B cell (primary cell): ENCODE measurements around the gene CD151. TPM values are rescaled to one million over a fixed set of nuclear protein-coding genes. Genes with fewer than 3 reads are reported as not detected.

Experiments
- ATAC-seq: fragments of 200-7000 bp; cut with Tn5 transposase; one replicate; pipeline ENCODE4 v1.10.0; 2021; ENCODE audit warnings: low read depth, mild to moderate bottlenecking, moderate number of reproducible peaks, moderate library complexity
- CTCF ChIA-PET: fragments of 350-600 bp; sonication (Branson Sonifier 250); formaldehyde crosslinking; loops from one replicate; lab custom pipeline; 2021; ENCODE audit warnings: antibody characterized with exemption, inconsistent platforms; lab: Charles Lee
- POLR2A ChIA-PET: fragments of 350-600 bp; sonication (Branson Sonifier 250); formaldehyde crosslinking; loops from one replicate; lab custom pipeline; 2021; ENCODE audit warnings: antibody characterized with exemption; lab: Charles Lee
- DNase-seq: peaks from one replicate; pipeline ENCODE4 v3.0.0; 2013
- H2AFZ ChIP-seq: 2 replicates; pipeline ENCODE4 v1.6.1; 2012; ENCODE audit warnings: mild to moderate bottlenecking, low read depth, low read length; ENCODE audit not compliant: insufficient read depth, poor library complexity, severe bottlenecking
- H3K27ac ChIP-seq, 2 donors: 1 replicate in 1 of 2; 2 replicates in 1 of 2; pipeline ENCODE4 v1.5.1; 2012 to 2013; ENCODE audit warnings: low read length in 2 of 2, mild to moderate bottlenecking in 2 of 2, moderate library complexity in 1 of 2
- H3K27me3 ChIP-seq, 4 experiments: fragments of 200-600 bp in 1 of 4; sonication (generic) in 1 of 4; replicated peaks in 1 of 4; 1 replicate in 2 of 4; 2 replicates in 2 of 4; pipeline versions ENCODE4 v1.6.1 to v1.7.0; 2013 to 2016; ENCODE audit warnings: low read length in 3 of 4, mild to moderate bottlenecking in 2 of 4, mixed read lengths in 1 of 4, moderate library complexity in 1 of 4; ENCODE audit not compliant: insufficient read depth in 4 of 4, control insufficient read depth in 3 of 4; ENCODE audit errors: control extremely low read depth in 1 of 4
- H3K36me3 ChIP-seq, 2 experiments: replicated peaks in 1 of 2; 1 replicate in 1 of 2; 2 replicates in 1 of 2; pipeline versions ENCODE4 v1.6.1 to v1.7.1; 2013; ENCODE audit warnings: low read length in 1 of 2; ENCODE audit not compliant: insufficient read depth in 2 of 2, control insufficient read depth in 1 of 2; ENCODE audit errors: control extremely low read depth in 1 of 2, extremely low read depth in 1 of 2
- H3K4me1 ChIP-seq, 2 donors: fragments of 200-600 bp in 1 of 2; sonication (generic) in 1 of 2; 1 replicate in 1 of 2; 2 replicates in 1 of 2; pipeline versions ENCODE4 v1.5.1 to v1.6.1; 2013 to 2017; ENCODE audit warnings: low read length in 2 of 2; ENCODE audit not compliant: control insufficient read depth in 2 of 2, insufficient read depth in 2 of 2
- H3K4me2 ChIP-seq: replicated peaks from 2 replicates; pipeline ENCODE3; 2012; ENCODE audit warnings: mild to moderate bottlenecking, low read depth, low read length; ENCODE audit not compliant: poor library complexity, severe bottlenecking
- H3K4me3 ChIP-seq, 5 experiments: fragments of 200-600 bp in 1 of 5; sonication (generic) in 1 of 5; 1 replicate in 3 of 5; 2 replicates in 2 of 5; pipeline versions ENCODE4 v1.5.1 to v1.7.0; 2011 to 2016; ENCODE audit warnings: low read length in 4 of 5, mild to moderate bottlenecking in 4 of 5, low read depth in 2 of 5, control low read depth in 1 of 5, moderate library complexity in 1 of 5; ENCODE audit not compliant: insufficient read depth in 1 of 5; ENCODE audit errors: control extremely low read depth in 1 of 5, extremely low read depth in 1 of 5
- H3K79me2 ChIP-seq: fragments of 200-600 bp; sonication (generic); one replicate; pipeline ENCODE4 v1.6.0; 2016; ENCODE audit warnings: low read length; ENCODE audit not compliant: control insufficient read depth, insufficient read depth
- H3K9ac ChIP-seq: fragments of 200-600 bp; sonication (generic); 2 replicates; pipeline ENCODE4 v1.6.1; 2017; ENCODE audit warnings: mild to moderate bottlenecking, low read length, moderate library complexity
- H3K9me3 ChIP-seq, 3 donors: one replicate each; pipeline versions ENCODE4 v1.6.1 to v1.7.1; 2013; ENCODE audit warnings: low read length in 2 of 3; ENCODE audit not compliant: control insufficient read depth in 2 of 3, insufficient read depth in 1 of 3; ENCODE audit errors: control extremely low read depth in 1 of 3
- H4K20me1 ChIP-seq: 2 replicates; pipeline ENCODE4 v1.6.0; 2012; ENCODE audit warnings: mild to moderate bottlenecking, low read length; ENCODE audit not compliant: insufficient read depth, control insufficient read depth, poor library complexity, severe bottlenecking
- H3K27ac Mint-ChIP-seq: one replicate; pipeline ENCODE4 v1.8.0; 2021; ENCODE audit warnings: mixed read lengths
- H3K27me3 Mint-ChIP-seq: one replicate; pipeline ENCODE4 v1.8.0; 2021; ENCODE audit warnings: mixed read lengths
- H3K4me1 Mint-ChIP-seq: one replicate; pipeline ENCODE4 v1.8.0; 2021; ENCODE audit warnings: mixed read lengths
- H3K4me3 Mint-ChIP-seq: one replicate; pipeline ENCODE4 v1.8.0; 2021; ENCODE audit warnings: mixed read lengths
- H3K9me3 Mint-ChIP-seq: one replicate; pipeline ENCODE4 v1.8.0; 2022; ENCODE audit warnings: mixed read lengths; ENCODE audit not compliant: insufficient read depth
- EZH2 ChIP-seq: IDR thresholded peaks from 2 replicates; pipeline ENCODE4 v1.6.1; 2012; ENCODE audit warnings: borderline replicate concordance, low read depth, mild to moderate bottlenecking, moderate library complexity, low read length; ENCODE audit not compliant: insufficient read depth, poor library complexity, severe bottlenecking
- WGBS: methylation state at CpG from one replicate; pipeline ENCODE4 v1.1.5; 2013; ENCODE audit warnings: missing lambda C conversion rate; ENCODE audit not compliant: insufficient coverage; 5-methylcytosine and 5-hydroxymethylcytosine counted together
- intact Hi-C: fragments of 100-400 bp; cut with micrococcal nuclease; formaldehyde crosslinking; loops from one replicate; pipeline ENCODE4 v1.10.0; 2022
- polyA plus RNA-seq: library from polyadenylated mRNA; depleted of rRNA; stranded (reverse); fragments of >200 nt; gene quantifications from 2 replicates; pipeline ENCODE4 v1.2.3, GENCODE V29; 2012
- total RNA-seq, 2 donors: library from RNA; stranded (reverse); fragments of 120-200 nt in 1 of 2; gene quantifications; 1 replicate in 1 of 2; 2 replicates in 1 of 2; pipeline versions ENCODE4 v1.2.3 to v1.2.4, GENCODE V29; 2013 to 2022
- TF ChIP-seq, protein P1 (sequence below): fragments of 200-600 bp; IDR thresholded peaks from one replicate; pipeline ENCODE4 v1.8.0; 2022; ENCODE audit warnings: antibody characterized with exemption, mild to moderate bottlenecking

Gene CD151
- total and polyA plus RNA-seq, 2 donors (not counting 1 experiment from before 2014, with no cell fraction given): 24.4 to 25.5 TPM

- intact Hi-C loops: loop anchor here (1.0 kb wide), 1 partner anchor 8 kb away; the partner anchor contains the start of genes POLR2L and TSPAN4
- peaks cover 54% of the 10 kb centered on the region for H4K20me1 ChIP-seq
- Mint-ChIP-seq H3K9me3 (no peaks in the 10 kb centered on the region), H3K4me3 (peak overlapping the region; percentile 71), H3K27ac (no peak overlapping the region), H3K27me3 (peaks cover 7% of the 10 kb centered on the region), H3K4me1 (peaks cover 34% of the 10 kb centered on the region)
- H3K4me1 ChIP-seq: peaks cover 44 to 51% of the 10 kb centered on the region in 2 donors
- peaks cover 0 to 49% (median 15%) of the 10 kb centered on the region in 4 experiments for H3K27me3 ChIP-seq
- peak overlapping the region; percentile 88 for H3K4me2 ChIP-seq
- no peaks in the 10 kb centered on the region for H3K79me2 ChIP-seq
- 87% methylated on average over 3 of the region's 9 CpGs for WGBS
- no peak for TF ChIP-seq EZH2
- TF ChIP-seq, protein P1, sequence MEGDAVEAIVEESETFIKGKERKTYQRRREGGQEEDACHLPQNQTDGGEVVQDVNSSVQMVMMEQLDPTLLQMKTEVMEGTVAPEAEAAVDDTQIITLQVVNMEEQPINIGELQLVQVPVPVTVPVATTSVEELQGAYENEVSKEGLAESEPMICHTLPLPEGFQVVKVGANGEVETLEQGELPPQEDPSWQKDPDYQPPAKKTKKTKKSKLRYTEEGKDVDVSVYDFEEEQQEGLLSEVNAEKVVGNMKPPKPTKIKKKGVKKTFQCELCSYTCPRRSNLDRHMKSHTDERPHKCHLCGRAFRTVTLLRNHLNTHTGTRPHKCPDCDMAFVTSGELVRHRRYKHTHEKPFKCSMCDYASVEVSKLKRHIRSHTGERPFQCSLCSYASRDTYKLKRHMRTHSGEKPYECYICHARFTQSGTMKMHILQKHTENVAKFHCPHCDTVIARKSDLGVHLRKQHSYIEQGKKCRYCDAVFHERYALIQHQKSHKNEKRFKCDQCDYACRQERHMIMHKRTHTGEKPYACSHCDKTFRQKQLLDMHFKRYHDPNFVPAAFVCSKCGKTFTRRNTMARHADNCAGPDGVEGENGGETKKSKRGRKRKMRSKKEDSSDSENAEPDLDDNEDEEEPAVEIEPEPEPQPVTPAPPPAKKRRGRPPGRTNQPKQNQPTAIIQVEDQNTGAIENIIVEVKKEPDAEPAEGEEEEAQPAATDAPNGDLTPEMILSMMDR: no peak
- H3K9me3 ChIP-seq: peaks cover 0 to 9% (median 0%) of the 10 kb centered on the region in 3 donors
- H3K9ac ChIP-seq: no peak overlapping the region
- POLR2A ChIA-PET: interaction anchor here (2.0 kb wide), 1 partner anchor 14 kb away, joined by 8 read pairs; the partner anchor contains the start of gene PNPLA2
- no peak overlapping the region for H2AFZ ChIP-seq
- ATAC-seq (no peak), DNase-seq (no peak)
- peak overlapping the region in 1 of 5 experiments; percentile 49 for H3K4me3 ChIP-seq
- CTCF ChIA-PET: interaction anchor here (0.9 to 2.1 kb wide), 2 partner anchors 10 to 13 kb away, joined by 3 to 6 read pairs; partner anchors contain the start of gene TSPAN4
- no peak overlapping the region for H3K27ac ChIP-seq
- peaks cover 0 to 8% of the 10 kb centered on the region in 2 experiments for H3K36me3 ChIP-seq
These were observed 1.1 kb downstream of the CD151 start for GRCh38 chr11:833849-834311.
